Effector CD4-positive, alpha-beta T cell (primary cell): ENCODE data around the gene CNTNAP5. TPM values are rescaled to one million over a fixed set of nuclear protein-coding genes. Genes with fewer than 3 reads are reported as not detected.

Experiments
- DNase-seq: peaks from one replicate; pipeline ENCODE4 v3.0.0-alpha.2; 2020
- total RNA-seq: gene quantifications from one replicate; lab custom pipeline; 2026; lab: John Stamatoyannopoulos, UW

The CNTNAP5 gene
- total RNA-seq: not detected

GRCh38 chr2:124025171-124025580, at the start of gene CNTNAP5:
TSS of gene CNTNAP5 (plus strand) at chr2:124025287. CDS start at chr2:124025651, 364 bp downstream.
- no peak for DNase-seq

- DNase-seq: no peak
Observed at GRCh38 chr2:123976054-123976648, 48.9 kb upstream of the CNTNAP5 start.

GRCh38 chr2:123993728-123994323, 31.3 kb upstream of the CNTNAP5 start:
- DNase-seq: no peak

GRCh38 chr2:123999681-124000080, 25.4 kb upstream of the CNTNAP5 start:
- DNase-seq: no peak

GRCh38 chr2:124001696-124002430, 23.2 kb upstream of the CNTNAP5 start:
- no peak for DNase-seq

- DNase-seq: no peak
Observed at GRCh38 chr2:124018890-124019289, 6.2 kb upstream of the CNTNAP5 start.

GRCh38 chr2:124024561-124025170, 421 bp upstream of the CNTNAP5 start:
- DNase-seq: no peak

- no peak for DNase-seq
Observed at GRCh38 chr2:124025891-124026434, 876 bp downstream of the CNTNAP5 start.

- DNase-seq: no peak
Observed at GRCh38 chr2:124026503-124026902, 1.4 kb downstream of the CNTNAP5 start.

- no peak for DNase-seq
Observed at GRCh38 chr2:124027182-124027581, 2.1 kb downstream of the CNTNAP5 start.

GRCh38 chr2:124032799-124033198, 7.7 kb downstream of the CNTNAP5 start:
- DNase-seq: no peak

GRCh38 chr2:124034265-124034664, 9.2 kb downstream of the CNTNAP5 start:
- no peak for DNase-seq

GRCh38 chr2:124035001-124035400, 9.9 kb downstream of the CNTNAP5 start:
- no peak for DNase-seq

- DNase-seq: no peak
Observed at GRCh38 chr2:124039032-124039431, 13.9 kb downstream of the CNTNAP5 start.

- DNase-seq: no peak
Observed at GRCh38 chr2:124039762-124040291, 14.7 kb downstream of the CNTNAP5 start.

GRCh38 chr2:124045894-124046293, 20.8 kb downstream of the CNTNAP5 start:
- no peak for DNase-seq

GRCh38 chr2:124046332-124046731, 21.2 kb downstream of the CNTNAP5 start:
- no peak for DNase-seq

GRCh38 chr2:124048102-124048501, 23.0 kb downstream of the CNTNAP5 start:
- DNase-seq: no peak

- no peak for DNase-seq
Observed at GRCh38 chr2:124048664-124049063, 23.6 kb downstream of the CNTNAP5 start.

GRCh38 chr2:124049136-124049535, 24.0 kb downstream of the CNTNAP5 start:
- no peak for DNase-seq

- no peak for DNase-seq
Observed at GRCh38 chr2:124050833-124051497, 25.9 kb downstream of the CNTNAP5 start.

GRCh38 chr2:124053796-124054195, 28.7 kb downstream of the CNTNAP5 start:
- no peak for DNase-seq
